ENCODE results near the gene RNF19B.

Gene RNF19B

GRCh38 chr1:33009561-33009960 lies 45.0 kb upstream of the RNF19B start:
- no peak overlapping the region for H3K27ac ChIP-seq (ENCODE audit: low read length)
- no peak overlapping the region for H2AFZ ChIP-seq (ENCODE audit: low read depth, low read length)
- no peaks in the 10 kb centered on the region for H3K4me1 ChIP-seq (ENCODE audit: low read length)
- H3K4me3 ChIP-seq (ENCODE audit: low read length): no peak overlapping the region
- H3K4me2 ChIP-seq (ENCODE audit: low read length): no peak overlapping the region
- no peaks in the 10 kb centered on the region for H3K79me2 ChIP-seq (ENCODE audit: low read length)
- no peaks in the 10 kb centered on the region for H3K27me3 ChIP-seq (ENCODE audit: low read depth, low read length)
- H3K9ac ChIP-seq (ENCODE audit: low read length): no peak overlapping the region
- no peaks in the 10 kb centered on the region for H3K9me3 ChIP-seq (ENCODE audit: insufficient read depth, low read length)
- no peaks in the 10 kb centered on the region for H4K20me1 ChIP-seq (ENCODE audit: insufficient read depth, low read length)
- TF ChIP-seq EZH2phosphoT487 (IDR thresholded peaks at IDR 0.05; ENCODE audit: low read depth) (no peak), CTCF (IDR thresholded peaks at IDR 0.05; ENCODE audit: low read depth, low read length) (no peak)
- peaks cover 48% of the 10 kb centered on the region for H3K36me3 ChIP-seq (replicated peaks; ENCODE audit: low read depth, low read length)

GRCh38 chr1:33008051-33008914 lies 43.7 kb upstream of the RNF19B start:
- Histone ChIP-seq H3K4me1 (ENCODE audit: low read length) (no peaks in the 10 kb centered on the region), H3K4me3 (ENCODE audit: low read length) (no peak overlapping the region), H3K27ac (ENCODE audit: low read length) (no peak overlapping the region), H4K20me1 (ENCODE audit: insufficient read depth, low read length) (no peaks in the 10 kb centered on the region), H3K79me2 (ENCODE audit: low read length) (no peaks in the 10 kb centered on the region), H3K4me2 (ENCODE audit: low read length) (no peak overlapping the region), H3K9ac (ENCODE audit: low read length) (no peak overlapping the region), H3K9me3 (ENCODE audit: insufficient read depth, low read length) (no peaks in the 10 kb centered on the region), H2AFZ (ENCODE audit: low read depth, low read length) (no peak overlapping the region), H3K27me3 (ENCODE audit: low read depth, low read length) (no peaks in the 10 kb centered on the region), H3K36me3 (replicated peaks; ENCODE audit: low read depth, low read length) (peaks cover 36% of the 10 kb centered on the region)
- TF ChIP-seq CTCF (IDR thresholded peaks at IDR 0.05; ENCODE audit: low read depth, low read length): no peak

DNA sequence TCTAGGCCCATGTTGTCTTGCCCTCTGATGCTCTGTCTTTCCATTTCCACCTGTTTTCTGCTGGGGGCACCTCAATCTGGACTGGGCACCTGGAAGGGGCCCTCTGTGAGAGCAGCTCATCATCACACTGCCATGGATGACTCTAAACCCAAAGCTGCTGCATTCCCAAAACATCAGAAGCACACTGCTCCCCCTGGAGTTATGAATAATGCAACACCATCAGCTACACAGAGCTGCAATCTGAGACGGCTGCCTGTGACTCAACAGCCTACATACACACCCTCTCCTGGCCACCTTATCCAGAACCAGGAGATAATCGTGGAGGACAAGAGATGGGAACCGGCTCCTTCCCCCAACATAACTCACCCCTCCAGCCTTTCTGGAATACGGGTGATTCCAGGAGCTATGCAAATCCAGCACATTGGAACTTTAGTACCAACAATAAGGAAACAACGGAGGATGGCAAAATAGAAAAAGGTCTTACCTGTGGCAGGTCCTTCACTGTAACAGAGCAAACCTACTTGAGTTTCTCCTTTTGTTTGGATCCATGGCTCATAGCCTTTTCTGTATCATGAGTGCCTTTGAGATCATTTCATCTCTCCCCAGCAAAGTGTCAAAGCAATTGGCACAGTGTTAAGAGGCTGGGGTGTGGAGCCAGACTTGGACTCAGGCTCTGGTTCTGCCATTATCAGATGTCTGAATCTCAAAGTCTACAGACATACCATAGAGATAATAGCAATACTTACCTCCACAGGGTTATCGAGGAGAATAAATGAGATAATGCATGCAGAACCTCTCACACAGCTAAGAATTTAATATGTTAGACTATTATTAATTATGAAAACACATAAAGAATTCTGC lies 42.8 kb upstream of the RNF19B start:
- Histone ChIP-seq H2AFZ (ENCODE audit: low read depth, low read length) (no peak overlapping the region), H3K79me2 (ENCODE audit: low read length) (no peaks in the 10 kb centered on the region), H3K4me3 (ENCODE audit: low read length) (no peak overlapping the region), H3K9ac (ENCODE audit: low read length) (no peak overlapping the region), H4K20me1 (ENCODE audit: insufficient read depth, low read length) (no peaks in the 10 kb centered on the region), H3K4me1 (ENCODE audit: low read length) (no peaks in the 10 kb centered on the region), H3K27ac (ENCODE audit: low read length) (no peak overlapping the region), H3K27me3 (ENCODE audit: low read depth, low read length) (no peaks in the 10 kb centered on the region), H3K9me3 (ENCODE audit: insufficient read depth, low read length) (no peaks in the 10 kb centered on the region), H3K4me2 (ENCODE audit: low read length) (no peak overlapping the region), H3K36me3 (replicated peaks; ENCODE audit: low read depth, low read length) (peaks cover 36% of the 10 kb centered on the region)
- 0 out of 2 replicates have a peak, but pooled peaks have one; percentile 7 for TF ChIP-seq CTCF (IDR thresholded peaks at IDR 0.05; ENCODE audit: low read depth, low read length)
- TF ChIP-seq EZH2phosphoT487 (IDR thresholded peaks at IDR 0.05; ENCODE audit: low read depth): no peak

DNA sequence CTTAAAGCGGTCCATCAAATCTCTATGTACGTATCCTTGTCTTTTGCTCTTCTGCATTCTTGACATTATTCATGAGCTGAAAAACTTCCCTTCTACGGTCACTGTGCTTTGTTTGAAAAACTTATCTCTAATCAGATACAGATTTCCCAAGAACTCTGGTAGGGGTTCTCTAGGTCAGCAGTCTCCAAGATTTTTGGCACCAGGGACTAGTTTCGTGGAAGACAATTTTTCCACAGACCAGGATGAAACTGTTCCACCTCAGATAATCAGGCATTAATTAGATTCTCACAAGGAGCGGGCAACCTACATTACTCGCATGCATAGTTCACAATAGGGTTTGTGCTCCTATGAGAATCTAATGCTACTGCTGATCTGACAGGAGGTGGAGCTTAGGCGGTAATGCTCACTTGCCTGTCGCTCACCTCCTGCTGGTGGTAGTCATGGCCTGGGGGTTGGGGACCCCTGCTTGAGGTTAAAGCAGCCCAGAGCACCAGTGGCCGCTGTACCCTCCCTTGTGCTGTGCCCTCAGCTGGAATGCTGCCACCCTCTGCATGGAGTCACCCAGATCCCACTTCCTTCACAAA lies 41.3 kb upstream of the RNF19B start:
- no peak overlapping the region for H3K4me3 ChIP-seq (ENCODE audit: low read length)
- H3K9me3 ChIP-seq (ENCODE audit: insufficient read depth, low read length): no peaks in the 10 kb centered on the region
- TF ChIP-seq CTCF (IDR thresholded peaks at IDR 0.05; ENCODE audit: low read depth, low read length): no peak
- no peak for TF ChIP-seq EZH2phosphoT487 (IDR thresholded peaks at IDR 0.05; ENCODE audit: low read depth)
- peaks cover 21% of the 10 kb centered on the region for H3K36me3 ChIP-seq (replicated peaks; ENCODE audit: low read depth, low read length)
- H4K20me1 ChIP-seq (ENCODE audit: insufficient read depth, low read length): no peaks in the 10 kb centered on the region
- H3K27me3 ChIP-seq (ENCODE audit: low read depth, low read length): no peaks in the 10 kb centered on the region
- H3K9ac ChIP-seq (ENCODE audit: low read length): no peak overlapping the region
- no peak overlapping the region for H2AFZ ChIP-seq (ENCODE audit: low read depth, low read length)
- H3K79me2 ChIP-seq (ENCODE audit: low read length): no peaks in the 10 kb centered on the region
- no peaks in the 10 kb centered on the region for H3K4me1 ChIP-seq (ENCODE audit: low read length)
- no peak overlapping the region for H3K4me2 ChIP-seq (ENCODE audit: low read length)
- H3K27ac ChIP-seq (ENCODE audit: low read length): no peak overlapping the region

Data from OCI-LY3 (cell line).